ENCODE data around the gene OR5M8.

The OR5M8 gene
- total RNA-seq, result 0 reads per million in 3 experiments

GRCh38 chr11:56491270-56491669 is at the start of gene OR5M8:
Gene OR5M8, minus strand, starts transcription at chr11:56491370. Its CDS starts 0 bp downstream, at chr11:56491370.
- no peak for DNase-seq

GRCh38 chr11:56533054-56533740 is 42.0 kb upstream of the OR5M8 start:
- no peak for DNase-seq

DNA sequence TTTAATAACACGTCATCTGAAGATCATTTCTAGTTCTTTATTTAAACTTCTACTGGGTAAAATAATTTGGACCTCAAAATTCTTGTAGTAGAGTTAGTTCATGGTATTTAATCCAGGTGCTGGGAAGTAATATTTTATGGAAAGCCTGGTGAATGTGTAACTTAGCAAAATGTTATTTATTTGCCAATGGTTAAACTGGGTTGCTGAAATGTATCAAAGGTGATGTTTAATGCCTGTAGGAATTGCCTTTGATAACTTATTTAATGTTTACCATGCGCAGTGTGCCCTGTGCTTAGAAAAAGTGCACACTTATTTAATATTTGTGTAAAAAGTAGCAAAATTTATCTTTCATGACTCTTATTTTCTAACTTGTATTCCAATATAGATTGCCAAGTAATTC is 40.7 kb upstream of the OR5M8 start:
- no peak for DNase-seq

- DNase-seq, result no peak
Observed at GRCh38 chr11:56522008-56522407, 30.8 kb upstream of the OR5M8 start.

DNA sequence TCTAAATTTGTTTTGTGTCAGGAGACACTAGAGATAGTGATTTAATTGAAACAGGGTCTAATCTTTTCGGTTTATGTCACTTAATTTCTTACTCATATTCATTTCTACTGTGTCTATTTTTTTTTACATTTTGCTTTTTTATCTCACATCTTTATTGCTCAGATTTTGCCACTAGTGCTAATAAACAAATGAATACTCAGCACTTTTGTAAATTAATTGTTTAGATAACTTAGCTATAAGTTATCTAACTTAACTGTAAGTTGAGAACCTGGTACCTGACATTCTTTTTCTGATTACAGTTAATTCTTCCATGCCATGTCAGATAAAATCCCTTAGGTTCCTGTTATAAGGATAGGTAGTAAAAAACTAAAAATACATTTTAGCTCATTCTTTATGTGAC is 22.1 kb upstream of the OR5M8 start:
- no peak for DNase-seq

DNA sequence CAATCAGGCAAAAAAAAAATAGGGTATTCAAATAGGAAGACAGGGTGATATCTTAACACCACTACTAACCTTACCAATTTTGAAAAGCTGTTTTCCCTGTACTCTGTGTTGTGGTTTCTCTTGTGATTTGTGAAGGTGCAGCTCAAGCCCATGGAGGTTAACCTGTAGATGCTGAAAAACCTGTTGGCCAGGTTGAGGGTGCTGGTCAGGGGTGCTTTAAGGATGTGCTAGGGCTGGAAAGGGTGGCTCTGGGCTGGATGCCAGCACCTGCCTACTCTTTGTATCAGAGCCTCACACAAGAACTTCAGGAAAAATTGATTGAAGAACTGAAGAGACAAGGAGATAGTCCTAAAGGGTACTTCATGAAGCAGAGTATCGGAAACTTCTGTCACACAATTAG is 18.3 kb upstream of the OR5M8 start:
- DNase-seq, result no peak

DNA sequence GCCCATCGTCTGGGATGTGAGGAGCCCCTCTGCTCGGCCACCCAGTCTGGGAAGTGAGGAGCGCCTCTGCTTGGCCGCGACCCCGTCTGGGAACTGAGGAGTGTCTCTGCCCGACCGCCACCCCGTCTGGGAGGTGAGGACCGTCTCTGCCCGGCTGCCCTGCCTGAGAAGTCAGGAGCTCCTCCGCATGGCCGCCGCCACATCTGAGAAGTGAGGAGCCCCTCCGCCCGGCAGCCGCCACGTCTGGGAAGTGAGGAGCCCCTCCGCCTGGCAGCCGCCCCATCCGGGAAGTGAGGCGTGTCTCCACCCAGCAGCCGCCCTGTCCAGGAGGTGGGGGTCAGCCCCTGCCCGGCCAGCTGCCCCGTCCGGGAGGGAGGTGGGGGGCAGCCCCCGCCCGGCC is 5.8 kb upstream of the OR5M8 start:
- DNase-seq, result no peak

DNA sequence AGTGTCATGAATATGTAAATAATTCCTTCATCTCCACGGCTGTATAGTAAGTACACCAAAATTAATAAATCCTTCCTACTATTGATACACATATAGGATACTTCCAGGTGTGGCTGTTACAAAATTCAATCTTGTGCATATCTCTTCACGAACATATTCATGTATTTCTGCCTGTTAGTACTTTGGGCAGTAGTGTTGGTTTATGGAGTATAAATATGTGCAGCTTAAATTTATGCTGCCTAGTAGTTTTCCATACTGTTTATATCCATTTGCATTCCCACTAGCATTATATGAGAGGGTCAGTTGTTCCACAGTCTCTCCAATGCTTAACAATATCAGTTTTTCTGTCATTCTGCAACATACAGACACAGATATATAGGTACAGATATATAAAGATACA is 3.9 kb upstream of the OR5M8 start:
- DNase-seq, result no peak

DNA sequence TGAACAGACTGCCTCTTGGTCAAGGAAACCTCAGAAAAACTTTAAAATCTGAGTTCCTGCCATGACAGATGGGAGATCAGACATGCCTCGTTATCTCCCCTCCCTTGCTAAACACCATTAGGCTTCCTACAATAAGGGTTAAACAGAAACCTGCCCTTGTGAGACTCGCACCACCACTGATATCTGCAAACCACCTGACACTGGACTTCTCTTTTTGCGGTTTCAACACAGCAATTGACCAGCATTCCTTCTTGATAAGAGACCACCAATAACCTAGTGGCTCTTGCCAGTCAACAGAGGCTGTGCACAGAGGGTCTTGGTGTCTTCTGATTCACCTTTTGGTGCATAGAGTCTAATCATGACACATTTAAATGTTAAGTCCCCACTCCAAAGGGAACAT is 4.4 kb downstream of the OR5M8 start:
- DNase-seq, result no peak

- no peak for DNase-seq
Observed at GRCh38 chr11:56474729-56475235, 16.4 kb downstream of the OR5M8 start.

DNA sequence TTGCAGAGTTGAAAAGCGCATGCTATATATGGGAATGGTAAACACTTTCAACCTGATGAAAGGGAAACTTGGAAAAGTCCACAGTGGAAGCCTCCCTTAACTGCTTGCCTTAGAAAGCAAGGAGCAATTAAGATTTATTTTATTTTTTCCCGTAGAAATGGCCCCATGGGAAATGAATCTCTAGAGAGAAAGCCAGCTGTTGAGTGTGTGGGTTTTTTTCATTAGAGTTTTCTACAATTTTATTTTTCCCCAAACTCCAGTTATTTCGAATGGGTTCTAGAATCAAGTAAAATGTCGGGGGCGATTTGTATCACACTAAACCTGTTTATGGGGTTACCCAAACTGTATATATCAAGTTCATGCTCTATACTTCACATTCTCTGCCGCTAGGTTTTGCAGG is 17.9 kb downstream of the OR5M8 start, which contains the start of gene OR5M3:
TSS of gene OR5M3 (minus strand) at position 101 of the 400 bp plus-strand sequence. CDS start 2,855 bp downstream, outside the sequence.
- DNase-seq, result no peak

DNA sequence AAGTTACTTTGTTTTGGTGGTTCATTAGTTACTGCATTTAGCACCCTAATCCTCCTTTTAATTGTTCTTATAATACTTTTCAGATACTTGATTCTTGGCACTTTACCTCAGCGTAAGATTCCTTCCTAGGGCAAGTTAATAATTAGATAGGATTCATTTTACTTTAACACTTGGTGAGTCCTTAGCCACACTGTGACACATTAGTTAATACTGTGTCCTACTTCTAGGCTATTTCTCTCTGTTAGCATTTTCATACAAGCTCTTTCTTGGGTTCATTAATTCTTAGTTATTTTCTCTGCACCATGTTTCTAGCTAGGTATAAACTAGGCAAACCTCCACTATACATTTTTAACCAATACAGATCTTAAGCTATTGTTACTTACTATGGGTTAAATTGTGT is 34.1 kb downstream of the OR5M8 start:
- no peak for DNase-seq

- DNase-seq, result no peak
Observed at GRCh38 chr11:56453521-56453920, 37.6 kb downstream of the OR5M8 start.

Data from central memory CD4-positive, alpha-beta T cell (primary cell).